Thoracic aorta (tissue), 2 donors: Measurements from ENCODE around the gene CDKL2. TPM values are rescaled to one million over a fixed set of nuclear protein-coding genes. Genes with fewer than 3 reads are reported as not detected.
"Not testable (repeated sequence)": the region's sequence is repeated elsewhere in the genome, so short reads cannot be mapped to it uniquely, and the experiment has no call there.

Experiments
- ATAC-seq: fragments of 150-250 bp; one replicate; pipeline ENCODE4 v1.8.0; 2017; ENCODE audit warnings: low read depth; ENCODE audit not compliant: insufficient number of reproducible peaks, low FRiP score
- DNase-seq: peaks from one replicate; pipeline ENCODE4 v3.0.0-alpha.2; 2020; ENCODE audit warnings: low spot score
- H3K27ac ChIP-seq, 2 donors: fragments of 200-600 bp; sonication (generic); 1 replicate in 1 of 2; 2 replicates in 1 of 2; pipeline ENCODE4 v1.5.1; 2016; ENCODE audit warnings: mild to moderate bottlenecking in 2 of 2, moderate library complexity in 2 of 2
- H3K27me3 ChIP-seq: fragments of 200-600 bp; sonication (generic); replicated peaks from 2 replicates; pipeline ENCODE4 v1.6.0; 2016; ENCODE audit warnings: mild to moderate bottlenecking; ENCODE audit not compliant: insufficient read depth
- H3K36me3 ChIP-seq: fragments of 200-600 bp; sonication (generic); one replicate; pipeline ENCODE4 v1.5.1; 2016
- H3K4me1 ChIP-seq, 2 donors: fragments of 200-600 bp; sonication (generic); 1 replicate in 1 of 2; 2 replicates in 1 of 2; pipeline versions ENCODE4 v1.5.1 to v1.6.0; 2016; ENCODE audit warnings: low read depth in 2 of 2, mild to moderate bottlenecking in 1 of 2; ENCODE audit not compliant: control insufficient read depth in 1 of 2
- H3K4me3 ChIP-seq: fragments of 200-600 bp; sonication (generic); 2 replicates; pipeline ENCODE4 v1.5.1; 2016; ENCODE audit warnings: mild to moderate bottlenecking
- H3K9me3 ChIP-seq: fragments of 200-600 bp; sonication (generic); 2 replicates; pipeline ENCODE4 v1.5.1; 2016
- total RNA-seq, 2 donors: library from RNA; depleted of rRNA; stranded (reverse); fragments of >200 nt; gene quantifications; one replicate each; pipeline versions ENCODE4 v1.1.0 to v1.2.3, GENCODE V29; 2016
- TF ChIP-seq, protein P1 (sequence below): fragments of 200-600 bp; sonication (generic); IDR thresholded peaks from one replicate; pipeline ENCODE4 v1.5.1; 2019; ENCODE audit warnings: antibody characterized with exemption

The CDKL2 gene
- total RNA-seq, 2 donors from 2014 or later: 3.1 to 4.7 TPM

- no peaks in the 10 kb centered on the region for H3K27me3 ChIP-seq
- TF ChIP-seq, protein P1, sequence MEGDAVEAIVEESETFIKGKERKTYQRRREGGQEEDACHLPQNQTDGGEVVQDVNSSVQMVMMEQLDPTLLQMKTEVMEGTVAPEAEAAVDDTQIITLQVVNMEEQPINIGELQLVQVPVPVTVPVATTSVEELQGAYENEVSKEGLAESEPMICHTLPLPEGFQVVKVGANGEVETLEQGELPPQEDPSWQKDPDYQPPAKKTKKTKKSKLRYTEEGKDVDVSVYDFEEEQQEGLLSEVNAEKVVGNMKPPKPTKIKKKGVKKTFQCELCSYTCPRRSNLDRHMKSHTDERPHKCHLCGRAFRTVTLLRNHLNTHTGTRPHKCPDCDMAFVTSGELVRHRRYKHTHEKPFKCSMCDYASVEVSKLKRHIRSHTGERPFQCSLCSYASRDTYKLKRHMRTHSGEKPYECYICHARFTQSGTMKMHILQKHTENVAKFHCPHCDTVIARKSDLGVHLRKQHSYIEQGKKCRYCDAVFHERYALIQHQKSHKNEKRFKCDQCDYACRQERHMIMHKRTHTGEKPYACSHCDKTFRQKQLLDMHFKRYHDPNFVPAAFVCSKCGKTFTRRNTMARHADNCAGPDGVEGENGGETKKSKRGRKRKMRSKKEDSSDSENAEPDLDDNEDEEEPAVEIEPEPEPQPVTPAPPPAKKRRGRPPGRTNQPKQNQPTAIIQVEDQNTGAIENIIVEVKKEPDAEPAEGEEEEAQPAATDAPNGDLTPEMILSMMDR: no peak
- H3K4me3 ChIP-seq: no peak overlapping the region
- DNase-seq (no peak), ATAC-seq (no peak)
- peaks cover 28 to 65% of the 10 kb centered on the region in 2 donors for H3K4me1 ChIP-seq
- no peak overlapping the region for H3K27ac ChIP-seq
- no peaks in the 10 kb centered on the region for H3K36me3 ChIP-seq
- H3K9me3 ChIP-seq: no peaks in the 10 kb centered on the region
Measured at GRCh38 chr4:75666299-75666698, 36.0 kb upstream of the CDKL2 start.

DNA sequence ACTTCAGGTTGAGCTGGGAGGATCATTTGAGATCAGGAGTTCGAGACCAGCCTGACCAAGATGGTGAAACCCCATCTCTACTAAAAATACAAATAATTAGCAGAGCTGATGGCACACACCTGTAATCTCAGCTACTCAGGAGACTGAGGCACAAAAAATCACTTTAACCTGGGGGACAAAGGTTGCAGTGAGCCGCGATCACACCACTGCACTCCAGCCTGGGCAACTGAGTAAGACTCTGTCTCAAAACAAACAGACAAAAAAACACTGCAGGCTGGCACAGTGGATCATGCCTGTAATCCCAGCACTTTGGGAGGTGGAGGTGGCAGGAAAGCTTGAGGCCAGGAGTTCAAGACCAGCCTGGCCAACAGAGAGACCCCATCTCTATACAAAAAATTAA is 34.3 kb upstream of the CDKL2 start:
- DNase-seq, H3K9me3 ChIP-seq, H3K36me3 ChIP-seq, H3K27ac ChIP-seq, H3K27me3 ChIP-seq, ATAC-seq, H3K4me3 ChIP-seq: not testable (repeated sequence)
- H3K4me1 ChIP-seq: peaks cover 14 to 48% of the 10 kb centered on the region in 2 donors

- TF ChIP-seq, protein P1: no peak
- Histone ChIP-seq H3K4me1 (peaks cover 8 to 35% of the 10 kb centered on the region in 2 donors), H3K4me3 (no peak overlapping the region), H3K9me3 (no peaks in the 10 kb centered on the region), H3K36me3 (peaks cover 4% of the 10 kb centered on the region), H3K27ac (no peak overlapping the region), H3K27me3 (no peaks in the 10 kb centered on the region)
- ATAC-seq: no peak
- DNase-seq: no peak
Measured at GRCh38 chr4:75662626-75663025, 32.3 kb upstream of the CDKL2 start.

DNA sequence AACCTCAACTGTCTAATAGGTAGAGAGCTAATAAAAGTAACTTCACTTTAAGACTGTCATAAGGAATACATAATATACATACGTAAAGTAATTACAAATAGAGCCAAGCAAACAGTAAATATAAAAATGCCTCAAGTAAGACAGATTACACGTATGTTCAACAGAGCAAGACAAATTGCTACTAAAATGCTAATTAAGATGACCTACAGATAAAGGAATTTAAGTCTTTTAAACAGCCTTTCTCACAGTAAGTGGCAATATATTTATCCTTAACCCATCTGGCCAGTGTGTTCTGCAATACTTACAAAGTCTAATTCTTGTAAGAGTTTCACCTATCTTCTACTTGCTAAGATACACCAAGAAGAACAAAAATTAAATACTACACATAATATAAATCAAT is 30.2 kb upstream of the CDKL2 start:
- H3K27ac ChIP-seq: no peak overlapping the region
- ATAC-seq (no peak), DNase-seq (no peak)
- TF ChIP-seq, protein P1: no peak
- H3K27me3 ChIP-seq: no peaks in the 10 kb centered on the region
- H3K4me1 ChIP-seq: peaks cover 5 to 13% of the 10 kb centered on the region in 2 donors
- no peak overlapping the region for H3K4me3 ChIP-seq
- peaks cover 8% of the 10 kb centered on the region for H3K36me3 ChIP-seq
- no peaks in the 10 kb centered on the region for H3K9me3 ChIP-seq

- no peak overlapping the region for H3K27ac ChIP-seq
- H3K9me3 ChIP-seq: no peaks in the 10 kb centered on the region
- H3K4me1 ChIP-seq: peaks cover 0 to 4% of the 10 kb centered on the region in 2 donors
- ATAC-seq (no peak), DNase-seq (no peak)
- H3K4me3 ChIP-seq: no peak overlapping the region
- H3K36me3 ChIP-seq: peaks cover 14% of the 10 kb centered on the region
- TF ChIP-seq, protein P1: no peak
- no peaks in the 10 kb centered on the region for H3K27me3 ChIP-seq
Measured at GRCh38 chr4:75659512-75660031, 29.2 kb upstream of the CDKL2 start.

DNA sequence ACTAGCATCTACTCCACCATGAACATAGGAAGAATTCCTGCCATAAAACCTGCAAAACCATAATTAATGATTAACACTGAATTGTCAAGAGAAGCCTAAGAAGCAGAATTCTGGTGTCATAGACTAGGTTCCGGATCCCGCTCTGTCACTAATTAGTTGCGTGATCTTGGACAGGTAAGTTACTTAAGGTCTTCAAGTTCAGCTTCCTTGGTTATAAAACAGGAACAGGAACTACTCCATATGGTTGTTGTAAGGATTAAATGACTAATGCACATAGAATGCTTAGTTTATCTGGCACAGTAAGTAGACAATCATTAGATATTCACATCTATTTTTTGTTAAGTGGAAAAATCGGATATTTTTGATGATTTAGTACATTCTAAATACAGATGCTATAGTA is 28.5 kb upstream of the CDKL2 start:
- Histone ChIP-seq H3K27me3 (no peaks in the 10 kb centered on the region), H3K36me3 (peaks cover 16% of the 10 kb centered on the region), H3K9me3 (no peaks in the 10 kb centered on the region), H3K27ac (no peak overlapping the region), H3K4me3 (no peak overlapping the region), H3K4me1 (no peaks in the 10 kb centered on the region)
- DNase-seq (no peak), ATAC-seq (no peak)
- TF ChIP-seq, protein P1: no peak
